ENCODE measurements around the gene GMEB2. TPM values are rescaled to one million over a fixed set of nuclear protein-coding genes. Genes with fewer than 3 reads are reported as not detected.
"Not testable (repeated sequence)": the region's sequence is repeated elsewhere in the genome, so short reads cannot be mapped to it uniquely, and the experiment has no call there.

Gene GMEB2
- total RNA-seq, 2 experiments from 2014 or later, result 16.3 to 19.3 TPM

GRCh38 chr20:63564036-63564810 lies 62.7 kb downstream of the GMEB2 start:
- DNase-seq, result no peak
- CTCF ChIA-PET, result interaction anchor here (2.1 kb wide), 1 partner anchor 27 kb away, joined by 4 read pairs; no protein-coding TSS in a partner anchor
- peaks cover 45% of the 10 kb centered on the region for H3K36me3 Mint-ChIP-seq
- no peak overlapping the region for H3K4me3 Mint-ChIP-seq
- H3K27ac Mint-ChIP-seq, result no peak overlapping the region
- H3K9me3 Mint-ChIP-seq (ENCODE audit: low read depth), result no peaks in the 10 kb centered on the region
- no peaks in the 10 kb centered on the region for H3K27me3 Mint-ChIP-seq
- no peak for ATAC-seq
- peaks cover 25% of the 10 kb centered on the region for H3K4me1 Mint-ChIP-seq

DNA sequence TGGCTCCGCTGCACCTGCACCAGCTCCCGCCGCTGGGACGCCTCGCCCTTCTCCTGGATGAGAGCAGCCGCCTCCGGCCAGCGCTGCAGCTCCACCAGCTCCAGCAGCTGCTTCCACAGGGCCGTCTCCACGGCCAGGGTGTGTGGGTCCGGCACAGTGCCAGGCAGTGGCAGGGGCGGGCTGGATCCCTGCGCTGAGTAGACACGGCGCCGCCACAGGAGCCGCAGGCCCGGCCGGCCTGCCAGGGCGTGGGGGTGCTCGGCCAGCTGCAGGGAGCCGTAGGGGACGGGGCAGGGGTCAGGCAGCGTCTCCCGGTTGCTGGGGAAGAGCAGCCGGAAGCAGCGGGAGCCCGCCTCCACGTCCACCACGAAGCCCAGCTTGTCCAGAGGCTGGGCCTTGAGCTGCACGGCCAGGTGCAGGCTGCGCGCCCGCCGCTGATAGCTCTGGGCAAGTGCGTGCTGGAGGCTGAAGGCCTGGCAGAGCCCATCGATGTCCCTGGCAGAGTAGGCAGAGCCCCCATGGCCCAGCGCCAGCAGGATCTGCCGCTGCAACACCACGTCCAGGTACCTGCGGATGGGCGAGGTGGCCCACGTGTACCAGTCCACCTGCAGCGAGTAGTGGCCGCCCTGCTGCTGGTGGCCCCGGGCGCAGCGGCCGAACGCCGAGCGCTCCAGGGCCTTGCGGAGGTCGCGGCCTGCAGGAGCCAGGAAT lies 63.5 kb downstream of the GMEB2 start:
- no peak overlapping the region for H3K4me3 Mint-ChIP-seq
- H3K9me3 Mint-ChIP-seq (ENCODE audit: low read depth), result no peaks in the 10 kb centered on the region
- H3K27me3 Mint-ChIP-seq, result no peaks in the 10 kb centered on the region
- H3K36me3 Mint-ChIP-seq, result peaks cover 47% of the 10 kb centered on the region
- ATAC-seq, result no peak
- DNase-seq, result no peak
- no peak overlapping the region for H3K27ac Mint-ChIP-seq
- CTCF ChIA-PET, result interaction anchor here (1.0 to 2.1 kb wide), 2 partner anchors 9 to 26 kb away, joined by 3 to 4 read pairs; no protein-coding TSS in a partner anchor
- peaks cover 16% of the 10 kb centered on the region for H3K4me1 Mint-ChIP-seq

DNA sequence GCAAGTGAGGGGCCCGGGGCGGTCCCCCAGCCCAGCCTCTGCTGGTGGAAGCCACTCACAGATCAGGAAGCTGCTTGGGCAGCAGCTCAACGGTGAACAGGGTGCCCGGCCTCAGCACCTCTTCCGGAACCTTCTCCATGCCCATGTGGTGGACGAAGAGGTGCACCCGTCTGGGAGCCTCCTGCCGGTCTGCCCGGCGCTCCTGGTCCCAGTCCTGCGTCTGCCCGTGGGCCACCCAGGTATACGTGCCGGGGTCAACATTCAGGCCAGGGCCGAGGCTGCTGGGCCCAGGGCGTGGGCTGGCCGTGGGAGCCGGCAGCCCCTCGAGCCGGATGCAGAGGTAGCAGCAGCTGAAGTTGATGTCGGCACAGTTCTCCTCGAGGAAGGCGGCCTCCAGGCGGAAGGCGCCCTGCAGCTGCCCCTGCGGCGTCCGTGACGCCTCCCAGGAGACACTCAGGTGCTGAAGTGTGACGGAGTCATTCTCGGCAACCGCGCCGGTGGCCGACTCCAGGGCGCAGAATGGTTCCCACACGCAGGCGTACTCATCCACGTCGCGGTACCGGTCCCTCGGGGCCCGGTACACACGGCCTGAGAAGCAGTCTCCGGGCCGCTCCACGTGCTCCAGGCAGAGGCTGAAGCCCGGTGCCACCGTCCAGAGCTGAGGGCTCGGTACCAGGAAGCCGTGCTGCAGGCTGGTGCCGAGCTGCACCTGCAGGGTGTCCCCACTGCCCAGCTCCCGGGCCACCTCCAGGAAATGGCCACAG lies 64.3 kb downstream of the GMEB2 start:
- DNase-seq, result no peak
- peaks cover 45% of the 10 kb centered on the region for H3K36me3 Mint-ChIP-seq
- ATAC-seq, result no peak
- H3K27me3 Mint-ChIP-seq, result no peaks in the 10 kb centered on the region
- H3K4me3 Mint-ChIP-seq, result no peak overlapping the region
- peaks cover 9% of the 10 kb centered on the region for H3K4me1 Mint-ChIP-seq
- H3K27ac Mint-ChIP-seq, result no peak overlapping the region
- H3K9me3 Mint-ChIP-seq (ENCODE audit: low read depth), result no peaks in the 10 kb centered on the region
- CTCF ChIA-PET, result interaction anchor here (0.8 to 1.0 kb wide), 3 partner anchors 8 to 96 kb away, joined by 3 read pairs; partner anchors contain the start of gene RTEL1

DNA sequence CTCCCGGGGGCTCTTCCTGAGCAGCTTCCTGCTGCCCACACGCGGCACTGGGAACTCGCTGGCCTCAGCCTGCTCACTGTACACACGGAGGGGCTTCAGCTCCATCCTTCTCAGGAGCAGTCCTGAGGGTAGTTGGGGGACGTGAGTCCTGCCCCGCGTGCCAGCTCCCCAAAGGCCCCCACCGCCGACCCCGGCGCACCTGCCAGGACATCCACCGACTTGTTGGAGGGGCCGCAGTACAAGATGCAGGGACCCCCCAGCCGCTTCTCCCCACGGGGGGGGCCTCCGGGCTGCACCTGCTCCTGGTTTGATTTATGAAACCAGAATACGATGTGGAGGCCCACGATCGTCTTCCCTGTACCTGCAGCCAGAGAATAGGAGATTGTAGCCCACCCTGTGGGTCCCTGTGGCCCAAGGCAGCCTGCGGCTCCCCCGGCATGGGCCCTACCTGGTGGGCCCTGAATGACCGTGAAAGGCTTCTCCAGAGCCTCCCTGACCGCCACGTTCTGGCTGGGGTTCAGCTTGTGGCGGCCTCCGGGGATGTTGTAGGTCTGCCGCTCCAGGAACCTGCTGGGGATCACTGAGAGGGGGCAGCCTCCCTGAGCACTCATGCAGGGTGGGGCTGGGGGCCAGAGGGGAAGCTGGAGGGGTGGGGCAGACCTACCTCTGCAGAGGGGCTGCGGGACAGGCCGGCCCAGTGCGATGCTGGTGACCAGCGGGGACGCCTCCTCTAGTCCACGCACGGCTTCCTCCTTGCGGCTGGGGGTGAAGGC lies 65.1 kb downstream of the GMEB2 start:
- Mint-ChIP-seq H3K36me3 (peaks cover 39% of the 10 kb centered on the region), H3K27me3 (no peaks in the 10 kb centered on the region), H3K4me3 (no peak overlapping the region), H3K27ac (no peak overlapping the region), H3K9me3 (ENCODE audit: low read depth) (no peaks in the 10 kb centered on the region), H3K4me1 (peaks cover under 1% of the 10 kb centered on the region)
- CTCF ChIA-PET, result interaction anchor here (0.8 to 1.1 kb wide), 3 partner anchors 9 to 97 kb away, joined by 3 read pairs; partner anchors contain the start of gene RTEL1
- ATAC-seq, result no peak
- no peak for DNase-seq

DNA sequence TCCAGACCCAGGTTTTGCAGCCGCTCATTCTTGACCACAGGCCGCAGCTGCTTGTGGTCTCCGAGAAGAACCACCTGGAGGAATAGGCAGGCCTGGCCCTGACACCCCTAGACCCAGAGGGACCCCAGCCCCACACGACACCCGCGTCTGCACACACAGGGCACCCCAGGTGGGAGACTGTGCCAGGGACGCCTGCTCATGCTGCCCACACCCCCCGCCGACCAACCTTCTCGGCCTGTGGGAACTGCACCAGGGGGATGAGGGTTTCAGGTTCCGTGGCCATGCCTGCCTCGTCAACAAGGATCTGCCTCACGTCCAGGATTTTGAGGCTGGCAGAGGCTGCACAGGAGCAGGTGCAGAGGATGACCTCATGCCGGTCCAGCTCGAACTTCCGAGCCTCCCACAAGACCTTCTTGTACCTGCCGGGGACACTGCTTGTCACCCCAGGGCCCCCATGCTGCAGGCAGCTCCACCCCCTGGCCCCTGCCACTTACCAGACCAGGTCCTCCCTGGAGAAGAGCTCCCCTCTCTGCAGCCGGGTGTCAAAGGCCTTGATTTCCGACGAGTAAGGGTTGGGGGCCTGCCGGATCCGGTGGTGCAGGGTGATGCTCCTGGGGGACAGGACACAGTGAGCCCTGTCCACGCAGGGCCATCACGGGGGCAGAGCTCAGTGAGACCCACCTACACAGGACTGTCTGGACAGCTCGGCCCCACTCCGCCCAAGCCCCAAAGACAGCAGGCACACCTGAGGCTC lies 65.9 kb downstream of the GMEB2 start:
- CTCF ChIA-PET, result interaction anchor here (1.1 kb wide), 1 partner anchor 24 kb away, joined by 3 read pairs; no protein-coding TSS in a partner anchor
- no peaks in the 10 kb centered on the region for H3K4me1 Mint-ChIP-seq

GRCh38 chr20:63560333-63560805 lies 66.5 kb downstream of the GMEB2 start:
- H3K4me3 Mint-ChIP-seq, result no peak overlapping the region
- DNase-seq (no peak), ATAC-seq (no peak)
- H3K36me3 Mint-ChIP-seq, result peaks cover 31% of the 10 kb centered on the region
- CTCF ChIA-PET, result no interaction called here
- H3K27me3 Mint-ChIP-seq, result no peaks in the 10 kb centered on the region
- H3K4me1 Mint-ChIP-seq, result no peaks in the 10 kb centered on the region
- no peak overlapping the region for H3K27ac Mint-ChIP-seq
- no peaks in the 10 kb centered on the region for H3K9me3 Mint-ChIP-seq (ENCODE audit: low read depth)

More for the DNA sequence above, 65.9 kb downstream of the GMEB2 start:
- DNase-seq (no peak), ATAC-seq (no peak)
- Mint-ChIP-seq H3K36me3 (peaks cover 38% of the 10 kb centered on the region), H3K27me3 (no peaks in the 10 kb centered on the region), H3K27ac (no peak overlapping the region), H3K4me3 (no peak overlapping the region), H3K9me3 (ENCODE audit: low read depth) (no peaks in the 10 kb centered on the region)

DNA sequence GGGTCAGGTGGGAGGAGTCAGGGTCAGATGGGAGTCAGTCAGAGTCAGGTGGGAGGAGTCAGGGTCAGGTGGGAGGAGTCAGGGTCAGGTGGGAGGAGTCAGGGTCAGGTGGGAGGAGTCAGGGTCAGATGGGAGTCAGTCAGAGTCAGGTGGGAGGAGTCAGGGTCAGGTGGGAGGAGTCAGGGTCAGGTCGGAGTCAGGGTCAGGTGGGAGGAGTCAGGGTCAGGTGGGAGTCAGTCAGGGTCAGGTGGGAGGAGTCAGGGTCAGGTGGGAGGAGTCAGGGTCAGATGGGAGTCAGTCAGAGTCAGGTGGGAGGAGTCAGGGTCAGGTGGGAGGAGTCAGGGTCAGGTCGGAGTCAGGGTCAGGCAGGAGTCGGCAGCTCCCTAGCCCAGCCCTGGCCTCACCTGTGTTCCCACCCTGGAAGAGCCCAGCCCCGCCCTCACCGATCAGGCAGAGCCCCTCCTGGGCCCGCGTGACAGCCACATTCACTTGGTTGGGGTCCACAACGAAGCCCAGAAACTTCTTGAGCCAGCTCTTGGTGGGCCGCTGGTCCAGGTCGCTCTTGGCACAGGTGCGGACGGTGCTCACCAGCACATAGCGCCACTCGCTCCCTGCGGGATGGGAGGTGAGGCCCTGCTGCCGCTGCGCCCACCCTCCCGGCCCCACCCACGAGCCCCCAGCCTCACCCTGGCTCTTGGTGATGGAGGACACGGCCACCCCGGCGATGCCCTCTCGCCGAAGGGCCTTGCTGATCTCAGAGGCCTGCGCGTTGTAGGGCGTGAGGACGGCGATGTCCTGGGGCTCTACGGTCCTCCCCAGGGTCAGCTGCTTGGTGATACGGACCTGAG lies 67.2 kb downstream of the GMEB2 start:
- H3K9me3 Mint-ChIP-seq (ENCODE audit: low read depth); CTCF ChIA-PET; ATAC-seq; H3K4me3 Mint-ChIP-seq; H3K27me3 Mint-ChIP-seq; DNase-seq; H3K27ac Mint-ChIP-seq; H3K4me1 Mint-ChIP-seq: not testable (repeated sequence)
- peaks cover 30% of the 10 kb centered on the region for H3K36me3 Mint-ChIP-seq

DNA sequence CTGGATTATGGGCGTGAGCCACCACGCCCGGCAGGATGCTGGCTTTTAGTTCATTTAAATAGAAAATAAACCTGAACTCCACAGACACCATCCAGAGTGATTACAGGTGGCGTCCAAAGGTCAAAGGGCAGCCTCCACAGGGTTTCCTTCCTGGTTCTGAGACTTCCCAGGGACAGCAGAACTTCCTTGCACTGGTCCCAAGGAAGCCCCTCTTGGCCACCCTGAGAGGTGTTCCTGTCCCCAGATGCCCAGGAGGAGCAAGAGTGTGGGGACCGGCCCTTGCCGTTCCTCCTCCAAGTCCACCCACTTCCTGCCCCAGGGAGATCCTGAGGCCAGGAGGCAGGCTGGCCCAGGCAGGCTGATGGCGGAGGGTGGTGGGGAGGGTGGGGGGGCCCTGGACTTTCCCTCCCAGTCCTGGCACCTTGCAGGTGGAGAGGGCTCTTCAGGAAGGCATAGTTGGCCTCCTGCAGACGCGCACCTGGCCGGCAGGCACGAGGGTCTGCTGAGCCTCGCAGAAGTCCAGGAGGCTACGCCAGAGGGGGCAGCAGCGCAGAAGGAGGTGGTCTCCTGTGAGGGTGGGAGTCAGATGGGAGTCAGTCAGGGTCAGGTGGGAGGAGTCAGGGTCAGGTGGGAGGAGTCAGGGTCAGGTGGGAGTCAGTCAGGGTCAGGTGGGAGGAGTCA lies 68.0 kb downstream of the GMEB2 start:
- Mint-ChIP-seq H3K9me3 (ENCODE audit: low read depth) (no peaks in the 10 kb centered on the region), H3K4me3 (no peak overlapping the region), H3K4me1 (no peaks in the 10 kb centered on the region), H3K27me3 (no peaks in the 10 kb centered on the region), H3K27ac (no peak overlapping the region), H3K36me3 (peaks cover 25% of the 10 kb centered on the region)
- ATAC-seq (no peak), DNase-seq (no peak)
- CTCF ChIA-PET, result no interaction called here

DNA sequence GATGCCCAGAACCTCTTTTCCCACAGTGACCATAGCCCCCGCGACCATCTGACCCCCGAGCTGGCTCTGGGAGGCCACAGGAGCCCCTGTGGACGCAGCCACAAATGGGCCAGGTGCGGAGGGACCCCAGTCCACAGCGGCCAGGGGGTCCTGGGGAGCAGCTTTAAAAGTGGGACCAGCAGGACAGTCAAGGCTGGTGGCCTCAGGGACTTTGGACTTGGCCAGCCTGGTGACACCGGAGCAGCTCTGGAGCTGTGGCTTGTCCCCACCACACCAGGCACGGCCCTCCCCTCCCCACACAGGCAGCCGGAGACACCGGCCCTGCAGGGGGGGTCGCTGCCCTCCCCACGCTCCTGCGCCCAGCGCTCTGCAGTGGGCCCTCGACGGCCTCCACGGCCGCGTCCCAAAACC lies 69.4 kb downstream of the GMEB2 start:
- H3K27ac Mint-ChIP-seq, result no peak overlapping the region
- no peaks in the 10 kb centered on the region for H3K9me3 Mint-ChIP-seq (ENCODE audit: low read depth)
- H3K4me1 Mint-ChIP-seq, result peaks cover 8% of the 10 kb centered on the region
- H3K4me3 Mint-ChIP-seq, result no peak overlapping the region
- CTCF ChIA-PET, result interaction anchor here (1.1 kb wide), 1 partner anchor 19 kb away, joined by 3 read pairs; no protein-coding TSS in a partner anchor
- peaks cover 2% of the 10 kb centered on the region for H3K27me3 Mint-ChIP-seq
- peaks cover 25% of the 10 kb centered on the region for H3K36me3 Mint-ChIP-seq
- DNase-seq (no peak), ATAC-seq (no peak)

GRCh38 chr20:63556873-63557478 lies 69.9 kb downstream of the GMEB2 start:
- no peaks in the 10 kb centered on the region for H3K9me3 Mint-ChIP-seq (ENCODE audit: low read depth)
- peaks cover 3% of the 10 kb centered on the region for H3K27me3 Mint-ChIP-seq
- peaks cover 25% of the 10 kb centered on the region for H3K36me3 Mint-ChIP-seq
- no peak overlapping the region for H3K27ac Mint-ChIP-seq
- ATAC-seq (no peak), DNase-seq (no peak)
- CTCF ChIA-PET, result interaction anchor here (1.1 kb wide), 1 partner anchor 18 kb away, joined by 3 read pairs; no protein-coding TSS in a partner anchor
- peaks cover 13% of the 10 kb centered on the region for H3K4me1 Mint-ChIP-seq
- no peak overlapping the region for H3K4me3 Mint-ChIP-seq
